GM23338 (cell line): ENCODE results near the gene ENPEP. TPM values are rescaled to one million over a fixed set of nuclear protein-coding genes. Genes with fewer than 3 reads are reported as not detected.

Experiments used
- ATAC-seq: fragments of 200-7000 bp; cut with Tn5 transposase; 3 replicates; pipeline ENCODE4 v1.9.1; 2020
- DNase-seq: peaks from one replicate; pipeline ENCODE4 v3.0.0-alpha.2; 2015; ENCODE audit warnings: low spot score
- H2AFZ ChIP-seq: fragments of 200-600 bp; sonication (generic); 2 replicates; pipeline ENCODE4 v1.8.0; 2016; ENCODE audit warnings: antibody characterized with exemption, mild to moderate bottlenecking, moderate library complexity
- H3F3A ChIP-seq: fragments of 200-600 bp; sonication (generic); replicated peaks from 2 replicates; pipeline ENCODE4 v1.8.0; 2017; ENCODE audit warnings: antibody characterized with exemption, mixed run types, low read depth
- H3K27ac ChIP-seq: fragments of 200-600 bp; sonication (generic); 2 replicates; pipeline ENCODE4 v1.6.1; 2016; ENCODE audit warnings: low read depth
- H3K27me3 ChIP-seq: fragments of 200-600 bp; sonication (generic); 2 replicates; pipeline ENCODE4 v1.8.0; 2016; ENCODE audit warnings: mild to moderate bottlenecking, mixed run types, moderate library complexity; ENCODE audit not compliant: insufficient read depth
- H3K36me3 ChIP-seq: fragments of 200-600 bp; sonication (generic); 2 replicates; pipeline ENCODE4 v1.8.0; 2016; ENCODE audit warnings: mild to moderate bottlenecking; ENCODE audit not compliant: insufficient read depth
- H3K4me1 ChIP-seq: fragments of 200-600 bp; sonication (generic); 2 replicates; pipeline ENCODE4 v1.8.0; 2016; ENCODE audit warnings: mild to moderate bottlenecking, moderate library complexity; ENCODE audit not compliant: insufficient read depth
- H3K4me2 ChIP-seq: fragments of 200-600 bp; sonication (generic); 2 replicates; pipeline ENCODE4 v1.7.1; 2017; ENCODE audit warnings: mixed run types
- H3K4me3 ChIP-seq: fragments of 200-600 bp; sonication (generic); 2 replicates; pipeline ENCODE4 v1.6.1; 2016; ENCODE audit warnings: mixed run types
- H3K79me2 ChIP-seq: fragments of 200-600 bp; sonication (generic); replicated peaks from 2 replicates; pipeline ENCODE4 v1.8.0; 2017; ENCODE audit warnings: mild to moderate bottlenecking; ENCODE audit not compliant: insufficient read depth
- H3K9me2 ChIP-seq: fragments of 200-600 bp; sonication (generic); 2 replicates; pipeline ENCODE4 v1.8.0; 2017; ENCODE audit not compliant: insufficient read depth
- H4K20me1 ChIP-seq: fragments of 200-600 bp; sonication (generic); replicated peaks from 2 replicates; pipeline ENCODE4 v1.8.0; 2017; ENCODE audit warnings: mild to moderate bottlenecking; ENCODE audit not compliant: insufficient read depth
- H3K27ac Mint-ChIP-seq: 2 replicates; pipeline ENCODE4 v1.8.0; 2020; ENCODE audit warnings: inconsistent platforms, mild to moderate bottlenecking, moderate library complexity, mixed read lengths
- H3K27me3 Mint-ChIP-seq: 3 replicates; pipeline ENCODE4 v1.8.0; 2022; ENCODE audit warnings: low read depth, mild to moderate bottlenecking, moderate library complexity, mixed read lengths, inconsistent platforms; ENCODE audit not compliant: insufficient read depth, poor library complexity
- H3K36me3 Mint-ChIP-seq: 3 replicates; pipeline ENCODE4 v1.8.0; 2021; ENCODE audit warnings: low read depth, mild to moderate bottlenecking, inconsistent platforms, moderate library complexity, mixed read lengths
- H3K4me1 Mint-ChIP-seq: 3 replicates; pipeline ENCODE4 v1.8.0; 2020; ENCODE audit warnings: mild to moderate bottlenecking, inconsistent platforms, mixed read lengths
- H3K4me3 Mint-ChIP-seq: 3 replicates; pipeline ENCODE4 v1.8.0; 2021; ENCODE audit warnings: moderate library complexity, mild to moderate bottlenecking, inconsistent platforms, mixed read lengths
- H3K9me3 Mint-ChIP-seq: 3 replicates; pipeline ENCODE4 v1.8.0; 2020; ENCODE audit warnings: moderate library complexity, mild to moderate bottlenecking, inconsistent platforms, mixed read lengths
- CREB1 ChIP-seq: fragments of 250-450 bp; sonication (Bioruptor Pico); IDR thresholded peaks from 2 replicates; pipeline ENCODE4 v1.5.0; 2020; ENCODE audit warnings: low read depth, mild to moderate bottlenecking, moderate library complexity
- CTCF ChIP-seq, 2 experiments: fragments of 200-600 bp in 1 of 2; sonication (generic) in 1 of 2; conservative IDR thresholded peaks; 2 replicates each; pipeline versions ENCODE4 v1.5.1 to v1.6.1; 2016 to 2017; ENCODE audit warnings: antibody characterized with exemption in 2 of 2, low read depth in 2 of 2, mild to moderate bottlenecking in 2 of 2, moderate library complexity in 1 of 2
- ETS1 ChIP-seq: IDR thresholded peaks from 2 replicates; pipeline ENCODE4 v1.6.1; 2016; ENCODE audit warnings: antibody characterized with exemption
- EZH2phosphoT487 ChIP-seq: fragments of 200-600 bp; sonication (generic); IDR thresholded peaks from one replicate; pipeline ENCODE4 v1.8.1; 2018; ENCODE audit warnings: antibody characterized with exemption; ENCODE audit not compliant: unreplicated experiment
- NANOG ChIP-seq: IDR thresholded peaks from 2 replicates; pipeline ENCODE4 v1.6.1; 2016; ENCODE audit warnings: antibody characterized with exemption, borderline replicate concordance
- POLR2AphosphoS5 ChIP-seq: IDR thresholded peaks from 2 replicates; pipeline ENCODE4 v1.6.1; 2016; ENCODE audit warnings: antibody characterized with exemption, low read depth
- REST ChIP-seq: IDR thresholded peaks from one replicate; pipeline ENCODE4 v1.6.1; 2018; ENCODE audit warnings: antibody characterized with exemption; ENCODE audit not compliant: unreplicated experiment
- STAT1 ChIP-seq: IDR thresholded peaks from one replicate; pipeline ENCODE4 v1.6.1; 2016; ENCODE audit warnings: antibody characterized with exemption; ENCODE audit not compliant: unreplicated experiment
- ZNF331 ChIP-seq: fragments of 250-450 bp; sonication (Bioruptor Pico); IDR thresholded peaks from 2 replicates; pipeline ENCODE4 v1.5.0; 2020; ENCODE audit warnings: low read depth, mild to moderate bottlenecking, moderate library complexity
- ZNF462 ChIP-seq: fragments of 250-450 bp; sonication (Bioruptor Pico); IDR thresholded peaks from 2 replicates; pipeline ENCODE4 v1.5.0; 2020; ENCODE audit warnings: mild to moderate bottlenecking, moderate library complexity
- polyA plus RNA-seq: library from polyadenylated mRNA; unstranded; fragments of >200 nt; fragmentation: Nextera tagmentation; extraction: Ambion mirVana; gene quantifications from 2 replicates; pipeline ENCODE4 v1.2.1, GENCODE V29; 2016
- total RNA-seq: library from RNA; depleted of rRNA; stranded (reverse); fragments of >200 nt; shearing (Covaris generic); gene quantifications from 2 replicates; pipeline ENCODE4 v1.2.3, GENCODE V29; 2014

ENPEP gene
- total and polyA plus RNA-seq, 2 experiments from 2014 or later: 0.79 to 1.5 TPM

GRCh38 chr4:110505440-110505839 lies 29.5 kb downstream of the ENPEP start:
- Histone ChIP-seq H3F3A (no peaks in the 10 kb centered on the region), H3K27me3 (no peaks in the 10 kb centered on the region), H3K4me2 (no peak overlapping the region), H3K27ac (no peak overlapping the region), H3K79me2 (no peaks in the 10 kb centered on the region), H3K9me2 (no peaks in the 10 kb centered on the region), H2AFZ (no peak overlapping the region), H3K36me3 (no peaks in the 10 kb centered on the region), H3K4me1 (no peaks in the 10 kb centered on the region), H3K4me3 (no peak overlapping the region), H4K20me1 (no peaks in the 10 kb centered on the region)
- DNase-seq: no peak
- H3K4me1 Mint-ChIP-seq: peaks cover 5% of the 10 kb centered on the region; the same call in 1 of the 3 replicates
- no peak overlapping the region for H3K27ac Mint-ChIP-seq
- peaks cover 2% of the 10 kb centered on the region for H3K27me3 Mint-ChIP-seq
- peaks cover 5% of the 10 kb centered on the region; the same call in 1 of the 3 replicates for H3K9me3 Mint-ChIP-seq
- no peak for ATAC-seq
- no peak for TF ChIP-seq REST
- TF ChIP-seq ETS1: no peak
- no peak for TF ChIP-seq STAT1
- TF ChIP-seq NANOG: no peak
- TF ChIP-seq ZNF462 (CRISPR knock-in tag): no peak
- TF ChIP-seq ZNF331 (CRISPR knock-in tag): no peak
- TF ChIP-seq POLR2AphosphoS5: no peak
- TF ChIP-seq CTCF (conservative IDR thresholded peaks at IDR 0.05; ENCODE audit: low read depth in 2 of 2): no peak
- no peak for TF ChIP-seq CREB1 (CRISPR knock-in tag)
- TF ChIP-seq EZH2phosphoT487: no peak
- no peak overlapping the region for H3K4me3 Mint-ChIP-seq
- peaks cover 5% of the 10 kb centered on the region; the same call in 2 of the 3 replicates for H3K36me3 Mint-ChIP-seq
